H7 (cell line): ENCODE measurements around the gene ENPP6. TPM values are rescaled to one million over a fixed set of nuclear protein-coding genes. Genes with fewer than 3 reads are reported as not detected.
A peak's percentile ranks its signal among the peaks of the same experiment; 100 is the strongest.
"Not testable (repeated sequence)": the region's sequence is repeated elsewhere in the genome, so short reads cannot be mapped to it uniquely, and the experiment has no call there.

ENCODE experiments used
- DNase-seq: peaks from one replicate; pipeline ENCODE4 v3.0.0; 2012
- H3K27me3 ChIP-seq: 2 replicates; pipeline ENCODE4 v1.6.0; 2011; ENCODE audit warnings: mild to moderate bottlenecking, low read length; ENCODE audit not compliant: control insufficient read depth, insufficient read depth
- H3K36me3 ChIP-seq: replicated peaks from 2 replicates; pipeline ENCODE4 v1.5.1; 2011; ENCODE audit warnings: low read length; ENCODE audit not compliant: control insufficient read depth, insufficient read depth
- H3K4me3 ChIP-seq: 2 replicates; pipeline ENCODE4 v1.5.1; 2011; ENCODE audit warnings: low read depth, mild to moderate bottlenecking, control low read depth, low read length, moderate library complexity; ENCODE audit not compliant: insufficient read depth
- total RNA-seq: library from RNA; depleted of rRNA; stranded (reverse); fragments of >200 nt; shearing (Covaris generic); gene quantifications from 2 replicates; pipeline ENCODE4 v1.2.3, GENCODE V29; 2014

Gene ENPP6
- total RNA-seq, 1 experiment from 2014 or later: not detected

DNA sequence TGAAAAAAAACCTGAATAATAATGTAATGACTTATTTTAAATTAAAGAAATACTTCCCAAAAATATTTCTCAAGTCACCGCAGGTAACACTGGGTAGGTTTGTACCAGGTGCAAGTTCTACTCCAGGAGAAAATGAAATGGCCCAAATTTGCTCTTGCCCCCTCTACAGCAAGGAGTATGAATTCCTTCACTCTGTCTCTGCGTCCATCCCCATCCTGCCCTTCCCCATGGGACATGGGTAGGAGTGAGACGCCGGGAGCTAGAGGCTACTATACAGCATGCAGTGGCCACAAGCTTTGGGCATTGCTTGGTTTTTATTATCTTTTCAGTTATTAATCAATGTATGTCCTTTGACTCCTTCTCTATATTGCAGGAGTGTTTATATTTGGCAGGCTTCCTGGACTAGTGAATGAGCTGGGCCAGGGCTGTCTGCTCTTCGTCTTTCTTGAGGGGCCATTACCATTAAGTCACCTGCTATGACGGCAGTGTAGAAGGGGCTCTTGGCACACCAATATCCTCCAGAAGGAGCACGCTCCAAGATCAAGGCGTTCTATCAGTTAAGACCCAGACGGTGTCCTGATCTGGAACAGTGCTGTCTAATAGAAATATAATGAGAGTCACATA is 149.6 kb downstream of the ENPP6 start:
- peak; percentile 32 for DNase-seq
- Histone ChIP-seq H3K27me3 (no peaks in the 10 kb centered on the region), H3K4me3 (no peak overlapping the region), H3K36me3 (no peaks in the 10 kb centered on the region)

DNA sequence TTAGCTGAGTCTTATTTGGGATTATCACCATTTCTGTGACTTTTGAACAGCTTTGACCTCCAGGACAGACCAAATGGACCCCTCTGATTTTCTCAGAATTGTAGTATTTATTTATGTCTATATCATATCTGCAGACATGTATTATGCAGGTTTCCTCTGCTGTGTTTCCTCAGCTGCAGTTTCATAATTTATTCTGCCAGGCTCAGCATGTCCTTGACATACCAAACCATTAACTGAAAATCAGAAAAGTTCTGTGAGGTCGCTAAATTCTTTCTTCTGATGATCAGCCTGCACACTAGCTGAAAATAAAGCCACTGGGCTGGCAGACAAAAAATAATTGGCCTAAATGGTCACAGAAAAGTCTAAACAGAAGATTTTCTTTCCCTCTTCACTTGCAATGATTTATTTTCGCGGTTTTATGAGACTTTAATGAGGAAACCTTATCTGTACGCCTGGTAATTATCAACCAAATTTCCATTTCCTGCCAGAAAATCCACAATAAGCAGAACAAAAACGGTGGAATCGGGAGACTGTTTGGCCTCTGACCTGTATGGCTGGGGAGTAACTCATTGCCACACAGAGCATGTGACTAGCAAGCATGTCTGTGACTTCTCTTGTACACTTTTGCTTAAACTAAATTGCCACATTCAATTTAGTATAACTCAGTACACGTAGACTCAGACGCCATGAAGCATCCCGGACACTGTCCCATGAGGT is 150.9 kb downstream of the ENPP6 start:
- no peak for DNase-seq
- Histone ChIP-seq H3K36me3 (no peaks in the 10 kb centered on the region), H3K4me3 (no peak overlapping the region), H3K27me3 (no peaks in the 10 kb centered on the region)

DNA sequence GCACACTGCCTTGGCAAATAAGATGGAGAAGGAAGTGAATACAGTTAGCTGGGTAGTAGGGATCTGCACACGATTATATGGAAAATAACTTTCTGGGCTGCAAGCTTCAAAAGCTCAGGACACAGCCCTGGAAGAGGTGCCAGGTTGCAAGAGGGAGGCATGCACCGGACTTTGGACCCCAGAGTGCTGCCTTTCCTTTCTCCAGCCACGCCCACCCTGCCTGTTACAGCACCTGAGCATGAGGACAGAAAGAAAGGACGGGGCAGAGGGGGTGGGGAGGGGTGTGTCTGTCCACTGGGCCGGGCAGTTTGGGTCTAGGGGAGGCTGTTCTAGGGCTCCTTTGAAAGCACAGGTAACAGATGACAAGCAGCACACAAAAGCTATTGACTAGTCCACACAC is 152.8 kb downstream of the ENPP6 start:
- no peak for DNase-seq
- Histone ChIP-seq H3K27me3 (no peaks in the 10 kb centered on the region), H3K36me3 (no peaks in the 10 kb centered on the region), H3K4me3 (no peak overlapping the region)

DNA sequence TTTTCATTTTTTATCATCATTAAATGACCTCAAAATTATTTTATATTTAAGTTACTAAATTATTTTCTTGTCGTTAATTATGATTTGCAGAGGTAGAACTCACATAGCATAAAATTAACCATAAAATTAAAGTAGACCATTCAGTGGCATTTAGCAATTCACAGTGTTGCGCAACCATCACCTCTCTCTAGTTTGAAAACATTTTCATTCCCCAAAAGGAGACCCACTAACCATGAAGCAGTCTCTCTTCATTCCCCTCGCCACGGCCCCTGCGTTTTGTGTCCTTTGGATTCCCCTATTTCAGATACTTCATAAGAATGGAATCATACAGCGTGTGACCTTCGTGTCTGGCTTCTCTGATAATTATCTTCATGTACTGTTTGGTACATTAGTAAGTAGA is 154.9 kb downstream of the ENPP6 start:
- DNase-seq: no peak
- H3K4me3 ChIP-seq: no peak overlapping the region
- H3K27me3 ChIP-seq: no peaks in the 10 kb centered on the region
- H3K36me3 ChIP-seq: no peaks in the 10 kb centered on the region

DNA sequence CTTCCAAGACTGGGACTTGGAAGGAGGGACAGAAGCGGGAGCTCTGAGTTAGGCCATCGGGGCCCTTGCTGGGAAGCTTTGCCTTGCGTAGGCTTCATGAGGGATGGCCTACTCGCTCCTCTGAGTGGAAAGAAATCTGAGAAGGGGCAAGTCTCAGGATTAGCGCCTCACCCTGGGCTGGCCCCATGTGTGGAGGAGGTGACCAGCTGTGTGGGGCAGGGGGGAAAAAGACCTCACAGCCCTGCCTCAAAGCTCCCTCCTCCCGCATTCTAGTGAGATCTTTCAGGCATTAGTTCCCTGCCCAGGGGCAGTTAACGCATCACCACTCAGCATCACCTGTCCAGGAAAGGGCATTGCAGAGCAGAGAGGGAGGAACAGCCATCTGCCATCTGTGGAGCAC is 156.1 kb downstream of the ENPP6 start:
- H3K27me3 ChIP-seq: no peaks in the 10 kb centered on the region
- no peaks in the 10 kb centered on the region for H3K36me3 ChIP-seq
- peak; percentile 60 for DNase-seq
- H3K4me3 ChIP-seq: no peak overlapping the region

DNA sequence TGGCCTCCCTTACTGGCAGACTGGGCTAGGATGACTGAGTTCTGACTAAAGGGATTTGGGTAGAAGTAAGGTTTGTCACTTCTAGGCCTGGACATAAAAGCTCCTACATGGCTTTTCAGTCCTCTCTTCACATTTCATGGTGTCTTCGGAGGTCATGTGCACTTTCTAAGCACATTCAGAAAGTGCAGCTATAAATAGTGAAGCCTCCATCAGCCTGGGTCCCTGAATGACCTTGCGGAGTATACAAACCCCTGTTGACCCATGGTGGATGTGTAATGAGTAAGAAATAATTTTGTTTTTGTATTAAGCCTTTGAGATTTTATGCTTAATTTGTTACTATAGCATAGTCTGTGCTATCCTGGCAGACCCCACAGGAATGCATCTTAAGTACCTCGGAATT is 158.6 kb downstream of the ENPP6 start:
- no peaks in the 10 kb centered on the region for H3K27me3 ChIP-seq
- no peak for DNase-seq
- H3K4me3 ChIP-seq: no peak overlapping the region

DNA sequence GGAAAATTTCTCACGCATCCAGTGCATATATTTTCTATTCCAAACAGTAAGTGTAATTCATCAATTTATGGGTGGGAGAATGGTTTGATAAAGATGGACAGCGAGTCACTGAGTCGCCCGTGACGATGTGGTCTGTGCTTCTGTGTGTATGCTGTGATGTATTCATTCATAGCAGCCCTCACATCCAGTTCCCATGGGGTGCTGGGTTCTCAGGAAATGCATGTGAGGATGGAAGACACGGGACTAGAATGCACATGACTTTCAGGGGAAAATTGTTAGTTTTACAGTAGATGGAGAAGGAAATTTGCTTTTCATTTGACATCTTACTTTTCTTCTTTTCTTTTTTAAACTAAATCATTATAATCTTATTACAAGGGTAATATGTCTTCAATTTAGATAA is 159.6 kb downstream of the ENPP6 start:
- no peak overlapping the region for H3K4me3 ChIP-seq
- H3K36me3 ChIP-seq: no peaks in the 10 kb centered on the region
- no peak for DNase-seq
- H3K27me3 ChIP-seq: no peaks in the 10 kb centered on the region

More for the DNA sequence above, 158.6 kb downstream of the ENPP6 start:
- H3K36me3 ChIP-seq: no peaks in the 10 kb centered on the region

DNA sequence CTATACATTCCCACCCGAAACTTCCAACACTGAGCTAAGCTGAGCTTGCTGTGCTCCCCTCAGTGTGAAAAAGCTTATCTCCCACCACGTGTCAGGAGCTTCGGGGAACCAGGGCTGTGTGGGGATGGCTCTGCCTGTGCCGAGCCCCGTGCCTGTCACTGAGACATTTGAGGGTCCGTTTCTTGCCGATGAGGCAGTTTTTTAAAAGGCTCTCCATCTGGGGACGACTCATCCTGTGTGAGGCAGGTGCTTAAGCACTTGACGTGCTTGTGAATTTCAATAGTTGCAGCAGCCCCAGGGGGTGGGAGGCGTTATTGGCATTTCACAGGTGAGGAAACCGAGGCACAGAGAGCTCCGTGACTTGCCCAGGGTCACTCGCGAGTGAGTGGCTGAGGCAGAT is 160.8 kb downstream of the ENPP6 start:
- no peak overlapping the region for H3K4me3 ChIP-seq
- DNase-seq: no peak
- H3K27me3 ChIP-seq: no peaks in the 10 kb centered on the region
- no peaks in the 10 kb centered on the region for H3K36me3 ChIP-seq

DNA sequence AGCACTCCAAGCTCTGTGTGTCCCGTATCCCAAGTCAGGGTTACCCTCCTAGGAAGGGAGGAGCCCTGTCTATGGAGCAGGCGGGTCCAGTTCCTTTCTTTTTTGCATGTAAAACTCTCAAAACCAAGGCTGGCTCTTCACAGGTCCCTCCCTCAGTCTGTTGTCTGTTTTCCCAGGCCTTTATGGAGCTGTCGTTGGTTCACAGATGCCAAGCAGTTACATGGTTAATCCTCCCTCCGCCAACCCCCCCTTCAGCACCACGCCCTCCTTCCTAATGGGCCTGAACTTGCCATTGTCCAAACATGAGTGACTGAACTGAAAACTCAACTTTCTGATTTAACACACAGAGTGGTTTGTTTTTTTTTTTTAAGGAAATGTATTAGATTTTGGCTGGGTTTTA is 164.2 kb downstream of the ENPP6 start:
- no peak for DNase-seq
- Histone ChIP-seq H3K36me3 (no peaks in the 10 kb centered on the region), H3K27me3 (no peaks in the 10 kb centered on the region), H3K4me3 (no peak overlapping the region)

DNA sequence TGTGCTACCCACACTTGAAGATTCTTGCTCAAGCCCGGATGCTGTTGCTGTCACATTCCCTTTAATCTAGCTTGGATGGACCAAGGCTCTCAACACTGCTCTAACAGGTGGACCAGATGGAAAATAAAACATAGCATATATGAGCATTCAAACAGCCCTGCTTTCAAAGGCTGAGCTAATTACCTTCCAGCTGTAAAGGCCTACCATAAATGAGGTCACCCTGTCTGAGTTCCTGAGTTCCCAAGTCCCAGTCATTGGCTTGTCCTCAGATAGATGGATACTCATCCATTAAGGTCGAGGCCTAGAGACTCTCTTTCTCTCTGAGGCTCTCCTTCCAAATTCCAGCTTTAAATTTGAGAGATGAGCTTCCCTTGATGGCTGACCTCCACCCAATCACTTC is 165.1 kb downstream of the ENPP6 start:
- Histone ChIP-seq H3K27me3 (no peaks in the 10 kb centered on the region), H3K36me3 (no peaks in the 10 kb centered on the region), H3K4me3 (no peak overlapping the region)
- no peak for DNase-seq

DNA sequence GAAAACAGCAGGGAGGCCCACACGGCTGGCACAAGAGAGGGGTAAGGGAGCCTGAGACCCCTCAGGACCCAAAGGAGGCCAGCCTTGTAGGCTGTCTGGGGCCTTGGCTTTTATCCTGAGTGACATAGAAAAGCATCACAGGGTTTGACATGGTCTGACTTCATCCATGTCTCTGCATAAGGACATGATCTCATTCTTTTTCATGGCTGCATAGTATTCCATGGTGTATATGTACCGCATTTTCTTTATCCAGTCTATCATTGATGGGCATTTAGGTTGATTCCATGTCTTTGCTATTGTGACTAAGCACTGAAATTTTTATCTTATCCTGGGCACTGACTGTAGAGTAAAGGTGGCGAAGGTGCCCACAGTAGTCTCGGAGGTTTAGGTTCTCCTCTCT is 166.4 kb downstream of the ENPP6 start:
- not testable (repeated sequence) for DNase-seq, H3K27me3 ChIP-seq, H3K4me3 ChIP-seq, H3K36me3 ChIP-seq

DNA sequence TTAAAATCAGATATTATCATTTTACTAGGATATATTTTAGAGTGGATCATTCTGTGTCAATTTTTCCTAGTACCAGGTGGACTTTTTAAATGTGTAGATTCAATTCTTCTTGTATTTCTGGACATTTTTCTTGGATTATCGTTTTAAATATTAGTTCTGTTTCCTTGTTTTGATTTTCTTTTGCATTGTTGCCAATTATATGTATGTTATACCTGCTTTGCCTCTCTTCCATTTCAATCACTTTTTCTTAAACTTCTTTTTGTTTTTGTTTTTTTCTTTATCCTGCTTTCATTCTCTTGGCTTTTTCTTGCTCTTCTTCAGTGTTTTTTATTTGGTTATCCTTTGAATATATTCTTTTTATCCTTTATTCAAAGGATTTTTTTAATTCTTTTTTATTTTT is 171.5 kb downstream of the ENPP6 start:
- Histone ChIP-seq H3K36me3 (no peaks in the 10 kb centered on the region), H3K4me3 (no peak overlapping the region), H3K27me3 (no peaks in the 10 kb centered on the region)
- DNase-seq: no peak

DNA sequence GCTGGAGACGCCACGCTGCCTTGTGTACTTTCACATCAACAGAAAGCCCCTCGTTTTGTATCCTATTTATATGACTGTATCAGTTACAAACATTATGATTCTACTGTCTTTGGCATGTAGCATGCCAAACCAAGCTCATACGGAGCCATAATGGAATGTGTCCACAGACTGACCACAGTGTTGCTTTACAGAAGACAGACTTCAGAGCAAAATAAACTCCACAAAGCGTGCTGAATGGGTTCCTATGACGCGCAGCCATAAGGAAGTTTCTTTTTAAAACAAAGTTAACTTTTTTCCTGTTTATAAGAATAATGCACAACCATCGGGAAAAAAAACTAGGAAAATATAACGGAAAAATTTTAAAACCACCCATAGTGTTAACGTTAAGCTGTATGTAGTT is 176.5 kb downstream of the ENPP6 start:
- no peak overlapping the region for H3K4me3 ChIP-seq
- H3K36me3 ChIP-seq: no peaks in the 10 kb centered on the region
- no peak for DNase-seq
- peaks cover 4% of the 10 kb centered on the region for H3K27me3 ChIP-seq

DNA sequence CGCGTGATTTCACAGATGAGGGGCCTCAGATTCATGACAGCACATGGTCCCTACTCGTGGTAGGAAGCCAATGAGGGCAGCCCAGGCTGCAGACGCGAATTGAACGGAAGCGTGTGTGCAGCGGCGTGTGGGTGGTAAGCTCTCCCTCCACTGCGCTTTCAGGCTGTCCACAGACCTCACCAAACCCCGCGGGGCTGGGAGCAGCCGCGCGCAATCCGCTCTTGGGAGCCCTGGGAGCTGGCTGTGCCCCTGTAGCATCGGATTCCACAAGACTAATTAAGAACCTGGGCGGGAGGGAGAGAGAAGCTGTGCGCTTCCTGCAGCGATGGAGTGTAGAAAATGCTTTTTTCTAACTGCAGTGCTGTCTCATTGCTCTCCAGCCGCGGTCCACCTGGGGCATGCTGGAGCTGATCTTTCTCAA is 177.7 kb downstream of the ENPP6 start:
- H3K4me3 ChIP-seq: peak overlapping the region; percentile 25; the same call in 1 of the 2 replicates
- DNase-seq: peak; percentile 55
- H3K36me3 ChIP-seq: no peaks in the 10 kb centered on the region
- peaks cover 4% of the 10 kb centered on the region for H3K27me3 ChIP-seq
